Neural crest cell (in vitro differentiated cells): ENCODE measurements around the gene LCNL1. TPM values are rescaled to one million over a fixed set of nuclear protein-coding genes. Genes with fewer than 3 reads are reported as not detected.

Experiments used
- DNase-seq: peaks from one replicate; pipeline ENCODE4 v3.0.0; 2021; ENCODE audit warnings: low read depth, mixed read lengths, low spot score
- H3K27ac Mint-ChIP-seq: one replicate; pipeline ENCODE4 v1.8.0; 2021; ENCODE audit warnings: mild to moderate bottlenecking, mixed read lengths; ENCODE audit not compliant: unreplicated experiment
- H3K27me3 Mint-ChIP-seq: 2 replicates; pipeline ENCODE4 v1.8.0; 2021; ENCODE audit warnings: low read depth, mild to moderate bottlenecking, mixed read lengths
- H3K36me3 Mint-ChIP-seq: 2 replicates; pipeline ENCODE4 v1.8.0; 2021; ENCODE audit warnings: low read depth, mild to moderate bottlenecking, mixed read lengths
- H3K4me1 Mint-ChIP-seq: 2 replicates; pipeline ENCODE4 v1.8.0; 2021; ENCODE audit warnings: mixed read lengths
- H3K4me3 Mint-ChIP-seq: one replicate; pipeline ENCODE4 v1.8.0; 2021; ENCODE audit warnings: mild to moderate bottlenecking, mixed read lengths
- H3K9me3 Mint-ChIP-seq: 2 replicates; pipeline ENCODE4 v1.8.0; 2021; ENCODE audit warnings: mixed read lengths
- CTCF ChIP-seq: fragments of 200-600 bp; sonication (generic); conservative IDR thresholded peaks from 2 replicates; pipeline ENCODE4 v1.5.0; 2021; ENCODE audit warnings: antibody characterized with exemption, mild to moderate bottlenecking
- total RNA-seq: library from RNA; stranded (reverse); gene quantifications from 2 replicates; pipeline ENCODE4 v1.2.1, GENCODE V29; 2021

The LCNL1 gene
- total RNA-seq, 1 donor from 2014 or later = not detected

- Mint-ChIP-seq H3K27me3 (peaks cover 11% of the 10 kb centered on the region), H3K9me3 (no peaks in the 10 kb centered on the region)
These were observed 13.8 kb downstream of the LCNL1 start, which contains the start of gene CLIC3 for GRCh38 chr9:136996361-136997292. Gene CLIC3, minus strand, starts transcription at chr9:136996568. Its CDS starts 25 bp downstream, at chr9:136996543.

GRCh38 chr9:136997371-136997770 lies 14.6 kb downstream of the LCNL1 start:
- Mint-ChIP-seq H3K27me3 (peaks cover 11% of the 10 kb centered on the region), H3K4me1 (peaks cover 8% of the 10 kb centered on the region), H3K4me3 (peak overlapping the region; percentile 69), H3K9me3 (no peaks in the 10 kb centered on the region), H3K27ac (no peak overlapping the region), H3K36me3 (no peaks in the 10 kb centered on the region)
- TF ChIP-seq CTCF = no peak
- no peak for DNase-seq

More at GRCh38 chr9:136996361-136997292, 13.8 kb downstream of the LCNL1 start, which contains the start of gene CLIC3:
- Mint-ChIP-seq H3K27ac (no peak within 1 kb of the TSS), H3K36me3 (no peaks in the 10 kb centered on the region), H3K4me1 (peaks cover 8% of the 10 kb centered on the region), H3K4me3 (no peak within 1 kb of the TSS)
- DNase-seq = no peak
- TF ChIP-seq CTCF = no peak

GRCh38 chr9:136997830-136998234 lies 15.0 kb downstream of the LCNL1 start:
- H3K36me3 Mint-ChIP-seq = no peaks in the 10 kb centered on the region
- no peak for TF ChIP-seq CTCF
- peaks cover 8% of the 10 kb centered on the region for H3K4me1 Mint-ChIP-seq
- H3K27me3 Mint-ChIP-seq = peaks cover 11% of the 10 kb centered on the region
- peak overlapping the region; percentile 69 for H3K4me3 Mint-ChIP-seq
- no peaks in the 10 kb centered on the region for H3K9me3 Mint-ChIP-seq
- DNase-seq = no peak
- no peak overlapping the region for H3K27ac Mint-ChIP-seq

GRCh38 chr9:137000177-137000930 lies 17.6 kb downstream of the LCNL1 start:
- Mint-ChIP-seq H3K27me3 (peaks cover 11% of the 10 kb centered on the region), H3K4me3 (peak overlapping the region; percentile 57), H3K36me3 (no peaks in the 10 kb centered on the region), H3K9me3 (no peaks in the 10 kb centered on the region), H3K27ac (no peak overlapping the region), H3K4me1 (peaks cover 8% of the 10 kb centered on the region)
- DNase-seq = no peak
- TF ChIP-seq CTCF = no peak

- no peak overlapping the region for H3K4me3 Mint-ChIP-seq
- no peak overlapping the region for H3K27ac Mint-ChIP-seq
- no peaks in the 10 kb centered on the region for H3K9me3 Mint-ChIP-seq
- peaks cover 8% of the 10 kb centered on the region for H3K27me3 Mint-ChIP-seq
- no peak for TF ChIP-seq CTCF
- peaks cover 8% of the 10 kb centered on the region for H3K4me1 Mint-ChIP-seq
- no peaks in the 10 kb centered on the region for H3K36me3 Mint-ChIP-seq
- DNase-seq = no peak
These were observed 19.3 kb downstream of the LCNL1 start for GRCh38 chr9:137001857-137002645.
